Stimulated activated CD8-positive, alpha-beta memory T cell treated with anti-CD3 and anti-CD28 coated beads, Interleukin-7, amount 100 ng/mL, for 1 hour (primary cell): ENCODE results near the gene LPIN2.
"Not testable (repeated sequence)": the region's sequence is repeated elsewhere in the genome, so short reads cannot be mapped to it uniquely, and the experiment has no call there.

Source experiments
- DNase-seq, 2 donors: peaks; one replicate each; pipeline ENCODE4 v3.0.0-alpha.2; 2020; ENCODE audit warnings: low read depth in 2 of 2

The LPIN2 gene

GRCh38 chr18:3013024-3013804 lies at the start of gene LPIN2:
Gene LPIN2, minus strand, starts transcription at chr18:3013144. Its CDS starts 52,304 bp downstream, at chr18:2960840.
- peak; percentile 90 for DNase-seq

DNA sequence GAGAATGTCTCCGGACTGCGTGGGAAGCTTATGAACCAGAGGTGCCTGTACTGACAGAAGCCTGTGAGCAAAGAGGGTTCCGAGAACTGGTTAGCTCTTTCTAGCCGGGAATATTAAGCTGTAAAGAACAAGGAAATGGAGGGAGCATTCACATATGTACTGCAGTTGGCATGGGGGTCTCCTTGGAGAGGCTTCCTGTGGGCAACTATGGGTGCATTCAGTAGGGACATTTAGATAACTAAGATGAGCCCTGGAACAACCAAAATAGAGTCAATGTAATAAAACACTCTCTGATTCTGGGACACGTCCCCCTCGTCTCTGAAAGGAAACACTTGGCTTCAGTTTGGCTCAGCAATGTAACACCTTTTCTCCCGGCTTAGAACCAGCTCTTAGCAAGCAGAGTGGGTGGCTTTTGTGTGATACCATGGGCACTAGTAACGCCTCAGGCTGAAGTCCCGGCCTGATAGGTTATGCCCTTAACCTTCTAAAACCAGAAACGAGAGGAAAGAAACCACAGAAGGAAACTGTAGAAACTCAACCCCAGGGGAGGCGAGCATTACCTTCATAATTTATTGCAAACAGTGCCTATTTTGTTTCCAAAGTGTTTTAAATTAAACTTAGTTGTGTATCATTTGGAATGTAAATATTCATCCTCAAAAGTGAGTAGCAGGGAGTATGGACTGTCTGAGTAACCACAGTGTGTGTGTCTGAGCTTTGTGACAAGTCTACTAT lies 48.8 kb upstream of the LPIN2 start:
- DNase-seq: peak in 1 of 2 donors; percentile 5

DNA sequence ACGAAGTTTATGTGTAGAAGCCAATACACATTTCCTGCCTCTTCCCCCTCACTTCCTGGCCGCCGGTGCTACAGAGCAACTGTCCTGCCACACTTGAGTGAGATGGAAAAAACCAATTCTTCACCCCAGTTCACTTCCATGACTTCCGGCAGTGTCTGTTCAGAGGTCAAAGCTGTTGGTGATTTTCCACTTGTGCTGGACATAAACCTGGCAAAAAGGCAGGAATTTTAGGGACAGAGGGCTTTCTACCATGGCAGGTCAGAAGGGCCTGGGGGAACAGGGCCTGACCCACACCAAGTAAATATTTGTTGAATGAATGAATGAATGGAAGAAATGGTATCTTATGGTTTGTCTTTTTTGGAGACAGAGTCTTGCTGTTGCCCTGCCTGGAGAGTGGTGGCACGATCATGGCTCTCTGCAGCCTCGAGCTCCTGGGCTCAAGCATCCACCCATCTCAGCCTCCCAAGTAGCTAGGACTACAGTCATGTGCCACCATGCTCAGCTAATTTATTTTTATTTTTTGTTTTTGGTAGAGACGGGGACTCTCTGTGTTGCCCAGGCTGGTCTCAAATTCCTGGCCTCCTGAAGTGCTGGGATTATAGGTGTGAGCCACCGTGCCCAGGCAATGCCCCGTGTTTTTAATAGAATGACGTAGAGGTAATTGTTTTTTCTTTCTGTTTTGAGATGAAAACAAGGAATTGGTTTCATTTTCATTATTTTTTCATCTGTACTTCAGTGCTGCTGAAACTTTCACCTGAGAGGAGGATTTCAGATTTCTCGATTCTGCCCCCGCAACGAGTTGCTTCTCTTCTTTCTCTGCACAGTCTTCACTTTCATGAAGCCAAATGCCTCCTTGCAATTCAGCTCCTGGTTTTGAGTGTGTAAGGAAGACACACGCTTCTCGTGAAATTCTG lies 48.0 kb upstream of the LPIN2 start:
- no peak for DNase-seq

DNA sequence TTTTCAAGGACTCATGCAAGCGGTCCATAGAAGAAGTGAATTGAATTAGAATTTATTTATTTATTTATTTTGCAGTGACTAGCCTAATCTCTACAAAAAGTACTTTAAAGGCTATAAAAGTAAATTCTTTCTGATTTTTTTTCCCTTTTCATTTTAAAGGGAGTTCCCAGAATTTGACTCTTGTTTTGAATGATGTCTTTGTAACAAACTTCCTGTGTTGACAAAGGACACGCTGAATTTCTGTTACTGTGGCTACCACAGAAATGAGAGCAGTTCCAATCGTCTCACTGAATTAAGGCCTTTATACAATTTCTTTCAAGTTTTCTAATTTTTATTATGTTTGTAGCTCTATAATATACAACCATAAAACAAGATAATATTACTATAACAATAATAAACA lies 46.3 kb upstream of the LPIN2 start:
- no peak for DNase-seq

GRCh38 chr18:3058328-3059191 lies 45.6 kb upstream of the LPIN2 start:
- DNase-seq: no peak

GRCh38 chr18:3057526-3057925 lies 44.6 kb upstream of the LPIN2 start:
- no peak for DNase-seq

- no peak for DNase-seq
These were observed 43.4 kb upstream of the LPIN2 start for GRCh38 chr18:3056311-3056710.

- DNase-seq: no peak
These were observed 42.9 kb upstream of the LPIN2 start for GRCh38 chr18:3055816-3056215.

DNA sequence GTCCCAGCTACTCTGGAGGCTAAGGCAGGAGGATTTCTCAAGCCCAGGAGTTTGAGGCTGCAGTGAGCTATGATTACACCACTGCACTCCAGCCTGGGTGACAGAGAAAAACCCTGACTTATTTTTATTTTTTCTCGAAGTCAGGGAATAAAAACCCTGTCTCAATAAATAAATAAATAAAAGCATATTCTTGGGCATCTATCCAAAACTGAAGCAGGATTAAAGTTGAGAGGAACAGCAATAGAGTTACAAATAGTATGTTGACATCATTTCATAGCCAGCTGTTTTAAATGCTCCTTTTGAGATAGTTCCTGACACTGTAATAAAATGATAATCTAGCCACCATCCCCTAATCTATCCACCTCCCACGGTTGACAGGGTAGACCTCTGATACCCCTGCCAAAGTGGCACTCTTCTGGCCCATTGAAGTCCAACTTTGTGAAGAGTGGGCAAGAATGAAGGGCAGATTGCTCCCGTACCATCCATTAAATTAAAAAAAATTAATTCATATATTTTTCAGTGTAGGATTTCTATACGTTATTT lies 42.3 kb upstream of the LPIN2 start:
- DNase-seq: no peak

- DNase-seq: no peak
These were observed 41.8 kb upstream of the LPIN2 start for GRCh38 chr18:3054780-3055179.

GRCh38 chr18:3054214-3054613 lies 41.3 kb upstream of the LPIN2 start:
- DNase-seq: no peak

GRCh38 chr18:3053081-3053480 lies 40.1 kb upstream of the LPIN2 start:
- DNase-seq: no peak

- DNase-seq: no peak
These were observed 39.4 kb upstream of the LPIN2 start for GRCh38 chr18:3052411-3052758.

DNA sequence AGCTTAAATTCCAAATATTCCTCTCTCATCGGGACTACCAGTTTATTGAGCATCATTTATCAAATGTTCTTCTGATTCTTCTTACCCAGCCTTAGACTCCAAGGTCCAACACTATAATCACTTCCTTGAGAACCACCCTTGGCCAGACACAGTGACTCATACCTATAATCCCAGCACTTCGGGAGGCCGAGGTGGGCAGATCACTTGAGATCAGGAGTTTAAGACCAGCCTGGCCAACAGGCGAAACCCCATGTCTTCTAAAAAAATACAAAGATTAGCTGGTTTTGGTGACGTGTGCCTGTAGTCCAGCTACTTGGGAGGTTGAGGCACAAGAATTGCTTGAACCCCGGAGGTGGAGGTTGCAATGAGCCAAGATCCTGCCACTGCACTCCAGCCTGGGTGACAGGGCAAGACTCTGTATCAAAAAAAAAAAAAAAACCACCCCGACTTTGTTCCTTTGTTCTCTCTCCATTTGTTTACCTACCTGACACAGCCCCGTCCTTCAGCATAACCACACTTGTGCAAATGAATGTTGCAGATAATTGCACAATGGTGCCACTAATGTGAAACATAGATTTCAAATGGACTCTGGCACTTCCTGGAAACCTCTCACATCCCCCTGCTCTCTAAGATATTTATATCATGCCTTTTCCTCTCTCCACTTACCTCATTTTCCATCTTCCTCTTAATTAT lies 38.9 kb upstream of the LPIN2 start:
- DNase-seq: no peak

DNA sequence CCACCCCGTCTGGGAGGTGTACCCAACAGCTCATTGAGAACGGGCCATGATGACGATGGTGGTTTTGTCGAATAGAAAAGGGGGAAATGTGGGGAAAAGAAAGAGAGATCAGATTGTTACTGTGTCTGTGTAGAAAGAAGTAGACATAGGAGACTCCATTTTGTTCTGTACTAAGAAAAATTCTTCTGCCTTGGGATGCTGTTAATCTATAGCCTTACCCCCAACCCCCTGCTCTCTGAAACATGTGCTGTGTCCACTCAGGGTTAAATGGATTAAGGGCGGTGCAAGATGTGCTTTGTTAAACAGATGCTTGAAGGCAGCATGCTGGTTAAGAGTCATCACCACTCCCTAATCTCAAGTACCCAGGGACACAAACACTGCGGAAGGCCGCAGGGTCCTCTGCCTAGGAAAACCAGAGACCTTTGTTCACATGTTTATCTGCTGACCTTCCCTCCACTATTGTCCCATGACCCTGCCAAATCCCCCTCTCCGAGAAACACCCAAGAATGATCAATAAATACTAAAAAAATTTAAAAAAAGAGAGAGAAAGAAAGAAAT lies 37.0 kb upstream of the LPIN2 start:
- DNase-seq: not testable (repeated sequence)

GRCh38 chr18:3048820-3049349 lies 35.9 kb upstream of the LPIN2 start:
- DNase-seq: no peak

DNA sequence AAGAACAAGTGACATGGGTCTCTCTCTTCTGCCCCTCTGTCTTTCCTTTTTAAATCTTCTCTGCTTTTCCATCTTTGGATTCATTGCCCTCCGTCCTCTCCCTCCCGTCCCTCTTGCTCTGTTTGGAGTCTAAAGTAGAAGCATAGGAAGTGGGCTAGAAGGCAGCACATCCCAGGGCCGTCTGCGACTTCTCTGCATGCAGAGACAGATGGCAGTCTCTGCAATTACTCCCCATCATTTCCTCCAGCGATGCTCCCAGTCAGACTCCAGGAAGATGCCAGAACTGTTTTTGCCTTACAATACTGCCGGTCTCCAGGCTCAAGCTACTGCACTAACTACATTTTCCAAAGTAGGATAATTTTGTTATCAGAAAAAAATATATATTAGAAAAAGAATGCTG lies 35.2 kb upstream of the LPIN2 start:
- no peak for DNase-seq

- DNase-seq: no peak
These were observed 33.4 kb upstream of the LPIN2 start for GRCh38 chr18:3046216-3046808.

- DNase-seq: no peak
These were observed 32.2 kb upstream of the LPIN2 start for GRCh38 chr18:3044931-3045698.
